PC-9 (cell line): ENCODE measurements around the gene GATD1. TPM values are rescaled to one million over a fixed set of nuclear protein-coding genes. Genes with fewer than 3 reads are reported as not detected.

Source experiments
- BruUV-seq: library from RNA; stranded (reverse); fragments of 400-500 nt; replicated peaks from 2 replicates; lab custom pipeline; 2021; lab: Mats Ljungman, UMichigan
- CTCF ChIA-PET: fragments of 300-600 bp; sonication (Branson Sonifier 250); formaldehyde crosslinking; loops from one replicate; lab custom pipeline; 2022; ENCODE audit warnings: antibody characterized with exemption; lab: Charles Lee
- POLR2A ChIA-PET: fragments of 300-600 bp; sonication (Branson Sonifier 250); formaldehyde crosslinking; loops from one replicate; lab custom pipeline; 2022; ENCODE audit warnings: antibody characterized with exemption; ENCODE audit not compliant: unreplicated experiment; lab: Charles Lee
- DNase-seq, 2 experiments: peaks; one replicate each; pipeline versions ENCODE4 v3.0.0 to v3.0.0-alpha.2; 2015 to 2022; ENCODE audit warnings: mixed read lengths in 1 of 2
- H2AFZ ChIP-seq: fragments of 200-600 bp; sonication (generic); 2 replicates; pipeline ENCODE4 v1.8.1; 2017; ENCODE audit warnings: antibody characterized with exemption
- H3F3A ChIP-seq: fragments of 200-600 bp; sonication (generic); 2 replicates; pipeline ENCODE4 v1.8.1; 2017; ENCODE audit warnings: antibody characterized with exemption, mild to moderate bottlenecking, low read depth; ENCODE audit not compliant: insufficient read depth
- H3K27ac ChIP-seq: fragments of 200-600 bp; sonication (generic); 2 replicates; pipeline ENCODE4 v1.6.1; 2016; ENCODE audit warnings: mixed run types
- H3K27me3 ChIP-seq: fragments of 200-600 bp; sonication (generic); 2 replicates; pipeline ENCODE4 v1.6.1; 2016; ENCODE audit warnings: low read depth, mixed run types; ENCODE audit not compliant: insufficient read depth
- H3K36me3 ChIP-seq: fragments of 200-600 bp; sonication (generic); 2 replicates; pipeline ENCODE4 v1.6.1; 2016; ENCODE audit warnings: low read depth, mixed run types
- H3K4me1 ChIP-seq: fragments of 200-600 bp; sonication (generic); replicated peaks from 2 replicates; pipeline ENCODE4 v1.6.1; 2016; ENCODE audit warnings: mixed run types; ENCODE audit not compliant: insufficient read depth
- H3K4me2 ChIP-seq: fragments of 200-600 bp; sonication (generic); 2 replicates; pipeline ENCODE4 v1.6.1; 2017; ENCODE audit warnings: mixed run types
- H3K4me3 ChIP-seq: fragments of 200-600 bp; sonication (generic); 2 replicates; pipeline ENCODE4 v1.6.1; 2016; ENCODE audit warnings: mixed run types
- H3K79me2 ChIP-seq: fragments of 200-600 bp; sonication (generic); 2 replicates; pipeline ENCODE4 v1.6.1; 2017; ENCODE audit warnings: low read depth, mixed run types
- H3K9me2 ChIP-seq: fragments of 200-600 bp; sonication (generic); 2 replicates; pipeline ENCODE4 v1.8.1; 2017; ENCODE audit warnings: mild to moderate bottlenecking; ENCODE audit not compliant: insufficient read depth
- H3K9me3 ChIP-seq: fragments of 200-600 bp; sonication (generic); 2 replicates; pipeline ENCODE4 v1.8.1; 2016; ENCODE audit warnings: low read depth; ENCODE audit not compliant: insufficient read depth
- H4K20me1 ChIP-seq: fragments of 200-600 bp; sonication (generic); 2 replicates; pipeline ENCODE4 v1.8.1; 2017; ENCODE audit not compliant: insufficient read depth
- EZH2 ChIP-seq: fragments of 200-600 bp; sonication (generic); IDR thresholded peaks from 2 replicates; pipeline ENCODE4 v1.8.0; 2017; ENCODE audit warnings: antibody characterized with exemption, low read depth
- intact Hi-C: fragments of 100-400 bp; cut with micrococcal nuclease; formaldehyde crosslinking; loops from one replicate; pipeline ENCODE4 v1.10.0; 2022; ENCODE audit not compliant: unreplicated experiment
- total RNA-seq: library from RNA; stranded (reverse); gene quantifications from 2 replicates; pipeline ENCODE4 v1.2.3, GENCODE V29; 2021
- TF ChIP-seq, protein P1 (sequence below): fragments of 200-600 bp; sonication (generic); conservative IDR thresholded peaks from 2 replicates; pipeline ENCODE4 v1.6.1; 2017; ENCODE audit warnings: mixed run types, antibody characterized with exemption, mild to moderate bottlenecking, moderate library complexity

GATD1 gene
- total RNA-seq, 1 experiment from 2014 or later: 52.7 TPM

DNA sequence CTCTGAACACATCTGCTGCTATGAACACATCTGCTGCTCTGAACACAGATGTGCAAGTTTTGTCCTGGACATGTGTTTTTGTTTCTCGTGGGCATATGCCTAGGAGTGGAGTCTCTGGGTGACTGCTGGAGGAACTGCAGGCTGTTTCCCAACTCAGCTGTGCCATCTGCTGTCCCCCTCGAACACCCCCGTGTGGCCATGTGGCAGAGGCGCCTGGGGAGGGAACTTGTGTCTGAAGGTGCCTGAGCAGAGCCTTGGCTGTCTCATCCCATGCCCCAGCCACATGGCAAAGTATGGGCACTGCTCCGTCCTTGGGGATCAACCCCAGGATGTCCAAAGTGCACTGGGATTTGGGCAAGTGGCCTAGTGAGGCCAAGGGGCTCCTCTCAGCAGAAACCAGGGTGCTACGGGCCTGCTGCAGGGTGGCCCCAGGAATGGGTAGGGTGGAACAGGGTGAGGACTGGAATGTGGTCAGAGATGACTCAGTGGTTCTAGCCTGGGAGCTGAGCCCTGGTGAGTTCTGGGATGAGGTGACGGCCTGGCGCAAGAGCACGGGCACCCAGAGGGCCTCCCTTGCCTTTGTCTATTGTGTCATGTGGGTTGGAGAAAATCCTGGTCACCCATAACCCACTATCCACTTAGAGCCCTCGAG lies 14.7 kb downstream of the GATD1 start:
- Histone ChIP-seq H3F3A (peaks cover 88% of the 10 kb centered on the region), H3K36me3 (peaks cover 13% of the 10 kb centered on the region; the same call in 1 of the 2 replicates), H3K4me2 (peak overlapping the region; percentile 69), H3K79me2 (peaks cover 8% of the 10 kb centered on the region), H4K20me1 (peaks cover 21% of the 10 kb centered on the region), H3K9me3 (no peaks in the 10 kb centered on the region), H3K27me3 (no peaks in the 10 kb centered on the region), H3K4me3 (peak overlapping the region; percentile 28; the same call in 1 of the 2 replicates), H3K9me2 (no peaks in the 10 kb centered on the region), H2AFZ (no peak overlapping the region), H3K4me1 (peaks cover 30% of the 10 kb centered on the region), H3K27ac (peak overlapping the region; percentile 90)
- DNase-seq: peak; percentile 83 to 93
- TF ChIP-seq, protein P1, sequence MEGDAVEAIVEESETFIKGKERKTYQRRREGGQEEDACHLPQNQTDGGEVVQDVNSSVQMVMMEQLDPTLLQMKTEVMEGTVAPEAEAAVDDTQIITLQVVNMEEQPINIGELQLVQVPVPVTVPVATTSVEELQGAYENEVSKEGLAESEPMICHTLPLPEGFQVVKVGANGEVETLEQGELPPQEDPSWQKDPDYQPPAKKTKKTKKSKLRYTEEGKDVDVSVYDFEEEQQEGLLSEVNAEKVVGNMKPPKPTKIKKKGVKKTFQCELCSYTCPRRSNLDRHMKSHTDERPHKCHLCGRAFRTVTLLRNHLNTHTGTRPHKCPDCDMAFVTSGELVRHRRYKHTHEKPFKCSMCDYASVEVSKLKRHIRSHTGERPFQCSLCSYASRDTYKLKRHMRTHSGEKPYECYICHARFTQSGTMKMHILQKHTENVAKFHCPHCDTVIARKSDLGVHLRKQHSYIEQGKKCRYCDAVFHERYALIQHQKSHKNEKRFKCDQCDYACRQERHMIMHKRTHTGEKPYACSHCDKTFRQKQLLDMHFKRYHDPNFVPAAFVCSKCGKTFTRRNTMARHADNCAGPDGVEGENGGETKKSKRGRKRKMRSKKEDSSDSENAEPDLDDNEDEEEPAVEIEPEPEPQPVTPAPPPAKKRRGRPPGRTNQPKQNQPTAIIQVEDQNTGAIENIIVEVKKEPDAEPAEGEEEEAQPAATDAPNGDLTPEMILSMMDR: peak; percentile 50; the same call in 1 of the 2 replicates
- no peak for TF ChIP-seq EZH2
- POLR2A ChIA-PET: interaction anchor here (0.6 to 1.0 kb wide), 2 partner anchors 36 to 55 kb away, joined by 4 to 7 read pairs; no protein-coding TSS in a partner anchor
- CTCF ChIA-PET: interaction anchor here (1.3 kb wide), 1 partner anchor 35 kb away, joined by 7 read pairs; no protein-coding TSS in a partner anchor
- BruUV-seq: TSS peak; percentile 51
- intact Hi-C loops: loop anchor here (1.0 to 5.0 kb wide), 3 partner anchors 34 to 100 kb away; no protein-coding TSS in a partner anchor

DNA sequence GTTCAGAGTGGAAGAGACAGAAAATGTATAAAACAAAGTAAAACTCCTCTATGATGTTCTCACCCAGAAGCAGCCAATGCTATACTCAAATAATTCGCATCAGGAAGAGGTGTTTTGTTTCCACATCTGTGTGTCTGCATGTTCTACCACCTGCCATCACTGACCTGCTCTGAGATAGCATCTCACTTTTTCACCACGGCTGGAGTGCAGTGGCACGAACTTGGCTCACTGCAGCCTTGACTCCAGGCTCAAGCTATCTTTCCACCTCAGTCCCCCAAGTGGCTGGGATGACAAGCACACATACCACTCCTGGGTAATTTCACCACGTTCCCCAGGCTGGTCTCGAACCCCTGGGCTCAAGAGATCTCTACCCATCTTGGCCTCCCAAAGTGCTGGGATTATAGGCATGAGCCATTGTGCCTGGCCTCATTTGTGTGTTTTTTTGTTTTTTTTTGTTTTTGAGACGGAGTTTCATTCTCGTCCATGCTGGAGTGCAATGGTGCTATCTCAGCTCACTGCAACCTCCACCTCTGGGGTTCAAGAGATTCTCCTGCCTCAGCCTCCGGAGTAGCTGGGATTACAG lies 15.7 kb downstream of the GATD1 start:
- no peak for DNase-seq
- POLR2A ChIA-PET: no interaction called here
- H3K27me3 ChIP-seq: no peaks in the 10 kb centered on the region
- no peak overlapping the region for H2AFZ ChIP-seq
- no TSS peak for BruUV-seq
- peaks cover 90% of the 10 kb centered on the region for H3F3A ChIP-seq
- H3K4me3 ChIP-seq: no peak overlapping the region
- TF ChIP-seq, protein P1: no peak
- TF ChIP-seq EZH2: no peak
- peaks cover 31% of the 10 kb centered on the region for H4K20me1 ChIP-seq
- CTCF ChIA-PET: no interaction called here
- no peaks in the 10 kb centered on the region for H3K9me3 ChIP-seq
- H3K4me2 ChIP-seq: peak overlapping the region; percentile 69; the same call in 1 of the 2 replicates
- H3K4me1 ChIP-seq: peaks cover 30% of the 10 kb centered on the region
- H3K36me3 ChIP-seq: peaks cover 19% of the 10 kb centered on the region; the same call in 1 of the 2 replicates
- intact Hi-C loops: loop anchor here (1.0 to 5.0 kb wide), 3 partner anchors 33 to 99 kb away; no protein-coding TSS in a partner anchor
- H3K9me2 ChIP-seq: no peaks in the 10 kb centered on the region
- H3K79me2 ChIP-seq: peaks cover 17% of the 10 kb centered on the region
- peak overlapping the region; percentile 90 for H3K27ac ChIP-seq

DNA sequence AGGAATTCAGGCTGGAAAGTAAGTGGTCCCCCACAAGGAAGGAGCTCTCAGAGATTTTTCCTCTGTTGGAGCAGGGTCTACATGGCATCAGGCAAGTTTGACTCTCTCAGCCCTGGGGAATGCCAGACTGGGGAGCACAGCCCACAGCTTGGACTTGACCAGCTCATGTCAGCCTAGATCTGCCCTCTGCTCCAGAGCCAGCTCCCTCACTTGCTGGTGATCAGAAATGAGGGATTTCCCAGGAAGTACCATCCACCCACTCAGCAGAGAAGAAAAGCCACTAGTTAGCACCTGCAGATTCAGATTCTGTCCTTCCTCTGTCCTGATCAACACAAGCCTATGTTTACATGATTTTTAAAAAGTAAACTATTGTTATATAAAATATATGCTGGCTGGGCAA lies 17.1 kb downstream of the GATD1 start:
- CTCF ChIA-PET: no interaction called here
- H4K20me1 ChIP-seq: peaks cover 40% of the 10 kb centered on the region
- TF ChIP-seq, protein P1: no peak
- no peak for TF ChIP-seq EZH2
- H3F3A ChIP-seq: peaks cover 77% of the 10 kb centered on the region
- peaks cover 30% of the 10 kb centered on the region for H3K4me1 ChIP-seq
- POLR2A ChIA-PET: no interaction called here
- no peak for DNase-seq
- H3K4me3 ChIP-seq: no peak overlapping the region
- no peak overlapping the region for H2AFZ ChIP-seq
- H3K9me2 ChIP-seq: no peaks in the 10 kb centered on the region
- H3K27ac ChIP-seq: peak overlapping the region; percentile 90; the same call in 1 of the 2 replicates
- no peaks in the 10 kb centered on the region for H3K9me3 ChIP-seq
- no peak overlapping the region for H3K4me2 ChIP-seq
- no peaks in the 10 kb centered on the region for H3K27me3 ChIP-seq
- BruUV-seq: no TSS peak
- intact Hi-C loops: loop anchor here (5.0 kb wide), 1 partner anchor 98 kb away; no protein-coding TSS in a partner anchor
- H3K79me2 ChIP-seq: peaks cover 31% of the 10 kb centered on the region
- H3K36me3 ChIP-seq: peaks cover 19% of the 10 kb centered on the region; the same call in 1 of the 2 replicates
